CD4-positive, alpha-beta T cell treated with Interleukin-17A for 4 hours (primary cell): ENCODE data around the gene SPAG6.

Experiments used
- DNase-seq: peaks from one replicate; pipeline ENCODE4 v3.0.0-alpha.2; 2020; ENCODE audit warnings: mixed read lengths

The SPAG6 gene

DNA sequence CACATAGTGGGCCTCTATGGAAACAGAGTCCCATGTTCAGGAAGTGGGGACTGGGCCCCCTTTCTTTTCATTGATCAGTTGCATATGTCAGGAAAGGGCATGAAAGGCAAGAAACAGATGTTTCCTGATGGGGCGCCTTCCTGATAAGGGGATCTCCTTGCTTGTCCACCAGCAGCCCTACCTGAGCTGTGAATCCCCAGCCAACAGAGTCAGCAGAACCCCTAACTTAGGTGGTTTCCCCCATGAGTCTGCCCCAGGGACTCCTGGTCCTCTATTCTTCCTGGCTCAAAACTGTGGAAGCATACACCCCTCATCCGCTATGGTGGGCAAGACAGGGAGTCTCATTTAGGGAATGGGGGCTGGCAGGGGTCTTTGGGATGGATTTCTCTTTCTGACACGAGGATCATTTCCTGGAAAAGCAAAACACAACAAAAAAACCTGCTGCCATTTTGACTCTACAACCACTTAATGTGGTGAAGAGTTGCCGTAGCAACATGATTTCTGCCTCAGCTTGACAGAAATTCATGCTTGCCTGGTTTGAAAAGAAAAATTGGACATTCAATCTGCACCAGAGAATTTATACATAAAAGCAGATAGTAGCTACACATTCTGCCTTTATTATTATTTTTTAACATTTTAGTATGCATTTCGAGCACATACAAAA lies 119.8 kb downstream of the SPAG6 start:
- DNase-seq, result no peak

DNA sequence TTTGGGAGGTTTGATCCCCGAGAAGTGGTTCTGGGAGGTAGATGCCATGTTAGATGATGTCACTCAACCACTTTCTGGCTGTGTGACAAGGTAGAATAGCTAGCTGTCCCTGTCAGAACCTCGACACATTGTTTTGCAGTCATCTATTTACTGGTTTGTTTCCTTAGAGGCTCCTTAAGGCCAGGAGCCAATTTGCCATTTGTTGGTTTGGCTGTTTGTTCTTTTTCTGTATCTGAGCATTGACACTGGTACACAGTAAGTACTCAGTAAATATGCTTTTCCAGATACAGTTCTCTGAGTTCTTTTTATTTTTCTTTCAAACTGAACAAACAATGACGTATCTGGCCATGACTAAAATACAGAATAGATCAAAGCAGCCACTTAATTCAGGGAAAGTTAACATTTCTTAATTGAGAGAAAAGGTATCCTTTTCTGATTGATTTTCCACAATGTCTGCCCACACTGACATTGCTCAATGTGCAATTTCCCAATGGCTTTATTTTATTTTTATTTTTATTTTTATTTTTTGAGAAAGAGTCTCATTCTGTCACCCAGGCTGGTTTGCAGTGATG lies 121.6 kb downstream of the SPAG6 start:
- no peak for DNase-seq
